HEK293 (cell line): Measurements from ENCODE around the gene ZFR2.

Experiments used
- CTCF ChIA-PET: fragments of 350-600 bp; formaldehyde crosslinking; extraction: SDS; loops from one replicate; lab custom pipeline; 2021; ENCODE audit warnings: antibody characterized with exemption; lab: Yijun Ruan, JAX
- POLR2A ChIA-PET: fragments of 300-600 bp; formaldehyde crosslinking; extraction: SDS; loops from one replicate; lab custom pipeline; 2020; ENCODE audit warnings: antibody characterized with exemption, inconsistent platforms; lab: Yijun Ruan, JAX
- H3K27ac ChIP-seq: fragments of 200-500 bp; sonication (Bioruptor generic); 2 replicates; pipeline ENCODE4 v1.5.1; 2014; ENCODE audit warnings: low read depth, low read length, control low read depth, inconsistent platforms; ENCODE audit errors: extremely low read depth
- H3K36me3 ChIP-seq, 2 experiments: fragments of 200-500 bp in 1 of 2; sonication (Bioruptor generic) in 1 of 2; 1 replicate in 1 of 2; 2 replicates in 1 of 2; pipeline ENCODE4 v1.5.1; 2014 to 2017; ENCODE audit warnings: inconsistent platforms in 2 of 2, low read length in 2 of 2; ENCODE audit not compliant: control insufficient read depth in 2 of 2, insufficient read depth in 1 of 2
- H3K4me1 ChIP-seq: fragments of 200-500 bp; sonication (Bioruptor generic); 2 replicates; pipeline ENCODE4 v1.5.1; 2014; ENCODE audit warnings: mild to moderate bottlenecking, low read length, inconsistent platforms; ENCODE audit not compliant: control insufficient read depth, insufficient read depth
- H3K4me3 ChIP-seq: 2 replicates; pipeline ENCODE4 v1.5.1; 2011; ENCODE audit warnings: low read depth, mild to moderate bottlenecking, control low read depth, low read length, moderate library complexity
- H3K9me3 ChIP-seq: fragments of 200-500 bp; sonication (Bioruptor generic); 2 replicates; pipeline ENCODE4 v1.5.1; 2014; ENCODE audit warnings: low read depth, low read length, inconsistent platforms; ENCODE audit not compliant: control insufficient read depth, insufficient read depth
- HOXA7 ChIP-seq: sonication (generic); formaldehyde crosslinking; IDR thresholded peaks from 2 replicates; pipeline ENCODE4 v1.8.1; 2022; ENCODE audit warnings: missing genetic modification reagents, borderline replicate concordance
- HOXD13 ChIP-seq: sonication (generic); formaldehyde crosslinking; IDR thresholded peaks from 2 replicates; pipeline ENCODE4 v1.8.0; 2022; ENCODE audit warnings: missing genetic modification reagents, borderline replicate concordance
- RBAK ChIP-seq: fragments of 450-650 bp; formaldehyde crosslinking; IDR thresholded peaks from 2 replicates; pipeline ENCODE4 v1.5.1; 2016; ENCODE audit warnings: missing biosample characterization, missing genetic modification characterization
- SCRT2 ChIP-seq: fragments of 450-650 bp; formaldehyde crosslinking; IDR thresholded peaks from 2 replicates; pipeline ENCODE4 v1.5.1; 2016; ENCODE audit warnings: missing biosample characterization, missing genetic modification characterization
- ZBTB1 ChIP-seq: fragments of 450-650 bp; formaldehyde crosslinking; IDR thresholded peaks from 2 replicates; pipeline ENCODE4 v1.5.1; 2016; ENCODE audit warnings: missing biosample characterization, missing genetic modification characterization
- ZBTB20 ChIP-seq: fragments of 450-650 bp; formaldehyde crosslinking; IDR thresholded peaks from 2 replicates; pipeline ENCODE4 v1.5.1; 2016; ENCODE audit warnings: missing biosample characterization, missing genetic modification characterization
- ZBTB48 ChIP-seq: fragments of 450-650 bp; formaldehyde crosslinking; IDR thresholded peaks from 2 replicates; pipeline ENCODE4 v1.5.1; 2016; ENCODE audit warnings: missing biosample characterization, missing genetic modification characterization
- ZBTB6 ChIP-seq: fragments of 450-650 bp; formaldehyde crosslinking; IDR thresholded peaks from 2 replicates; pipeline ENCODE4 v1.5.1; 2017; ENCODE audit warnings: missing biosample characterization, missing genetic modification characterization
- ZBTB7A ChIP-seq: fragments of 450-650 bp; formaldehyde crosslinking; IDR thresholded peaks from 2 replicates; pipeline ENCODE4 v1.5.1; 2016; ENCODE audit warnings: low read depth, missing biosample characterization, missing genetic modification characterization
- ZNF132 ChIP-seq: fragments of 450-650 bp; formaldehyde crosslinking; IDR thresholded peaks from 2 replicates; pipeline ENCODE4 v1.5.1; 2017; ENCODE audit warnings: missing biosample characterization, missing genetic modification characterization, borderline replicate concordance
- ZNF223 ChIP-seq: fragments of 450-650 bp; formaldehyde crosslinking; IDR thresholded peaks from 2 replicates; pipeline ENCODE4 v1.5.1; 2016; ENCODE audit warnings: missing biosample characterization, missing genetic modification characterization
- ZNF274 ChIP-seq, 2 experiments: fragments of 200-500 bp in 1 of 2; fragments of 450-650 bp in 1 of 2; sonication (Bioruptor generic) in 1 of 2; formaldehyde crosslinking in 1 of 2; IDR thresholded peaks; 2 replicates each; pipeline versions ENCODE4 v1.5.1 to v1.6.1; 2014 to 2016; ENCODE audit warnings: borderline replicate concordance in 1 of 2, inconsistent platforms in 1 of 2, low read length in 1 of 2, missing biosample characterization in 1 of 2, missing genetic modification characterization in 1 of 2
- ZNF341 ChIP-seq: fragments of 450-650 bp; formaldehyde crosslinking; IDR thresholded peaks from 2 replicates; pipeline ENCODE4; 2016; ENCODE audit warnings: low read depth, missing biosample characterization, missing genetic modification characterization
- ZNF423 ChIP-seq: fragments of 450-650 bp; formaldehyde crosslinking; IDR thresholded peaks from 2 replicates; pipeline ENCODE4 v1.5.1; 2016; ENCODE audit warnings: missing biosample characterization, missing genetic modification characterization
- ZNF521 ChIP-seq: fragments of 450-650 bp; formaldehyde crosslinking; IDR thresholded peaks from 2 replicates; pipeline ENCODE4 v1.5.1; 2017; ENCODE audit warnings: missing biosample characterization, mild to moderate bottlenecking, missing genetic modification characterization
- ZNF530 ChIP-seq: fragments of 450-650 bp; formaldehyde crosslinking; IDR thresholded peaks from 2 replicates; pipeline ENCODE4 v1.5.1; 2016; ENCODE audit warnings: low read depth, missing biosample characterization, missing genetic modification characterization
- ZNF561 ChIP-seq: fragments of 450-650 bp; IDR thresholded peaks from 2 replicates; pipeline ENCODE4 v1.5.1; 2018; ENCODE audit warnings: missing biosample characterization, missing genetic modification characterization, borderline replicate concordance
- ZNF596 ChIP-seq: fragments of 450-650 bp; IDR thresholded peaks from 2 replicates; pipeline ENCODE4 v1.5.0; 2018; ENCODE audit warnings: missing biosample characterization, mild to moderate bottlenecking, missing genetic modification characterization, moderate library complexity
- ZNF621 ChIP-seq: fragments of 450-650 bp; formaldehyde crosslinking; IDR thresholded peaks from 2 replicates; pipeline ENCODE4 v1.5.1; 2017; ENCODE audit warnings: missing biosample characterization, missing genetic modification characterization
- ZNF623 ChIP-seq: fragments of 450-650 bp; formaldehyde crosslinking; IDR thresholded peaks from 2 replicates; pipeline ENCODE4 v1.5.1; 2016; ENCODE audit warnings: missing biosample characterization, missing genetic modification characterization
- ZNF677 ChIP-seq: fragments of 450-650 bp; IDR thresholded peaks from 2 replicates; pipeline ENCODE4 v1.5.0; 2018; ENCODE audit warnings: missing biosample characterization, mild to moderate bottlenecking, missing genetic modification characterization, moderate library complexity
- TF ChIP-seq, protein P1 (sequence below): sonication (generic); formaldehyde crosslinking; IDR thresholded peaks from 2 replicates; pipeline ENCODE4 v1.8.1; 2022; ENCODE audit warnings: mild to moderate bottlenecking, moderate library complexity, missing genetic modification reagents
- TF ChIP-seq, protein P2 (sequence below): fragments of 450-650 bp; formaldehyde crosslinking; IDR thresholded peaks from 2 replicates; pipeline ENCODE4 v1.5.1; 2017; ENCODE audit warnings: missing biosample characterization, missing genetic modification characterization
- TF ChIP-seq, protein P3 (sequence below): fragments of 450-650 bp; formaldehyde crosslinking; IDR thresholded peaks from 2 replicates; pipeline ENCODE4; 2016; ENCODE audit warnings: missing biosample characterization, missing genetic modification characterization

Gene ZFR2

DNA sequence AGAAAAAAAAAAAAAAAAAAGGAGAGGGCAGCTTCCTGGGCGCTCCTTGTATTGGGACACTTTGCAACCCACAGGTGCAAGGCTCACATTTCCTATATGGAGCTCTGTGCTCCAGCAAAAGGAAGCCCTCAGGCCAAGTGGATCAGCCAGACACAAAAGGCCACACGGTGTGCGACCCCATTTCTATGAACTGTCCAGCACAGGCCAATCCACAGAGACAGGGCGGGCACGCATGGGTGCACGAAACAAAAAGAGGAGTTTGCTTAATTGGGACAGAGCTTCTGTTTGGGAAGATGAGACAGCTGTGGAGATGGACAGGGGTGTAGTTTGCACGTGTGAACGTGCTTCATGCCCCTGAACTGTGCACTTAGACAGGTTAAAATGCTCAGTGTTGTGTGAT, 51.1 kb downstream of the ZFR2 start:
- Histone ChIP-seq H3K4me1 (no peaks in the 10 kb centered on the region), H3K36me3 (no peaks in the 10 kb centered on the region), H3K9me3 (no peaks in the 10 kb centered on the region), H3K27ac (no peak overlapping the region), H3K4me3 (no peak overlapping the region)
- TF ChIP-seq ZNF596 (tag by site-specific recombination) (no peak), ZNF521 (tag by site-specific recombination) (no peak), ZNF341 (tag by site-specific recombination) (no peak), ZNF274 (IDR thresholded peaks at IDR 0.05; ENCODE audit: low read length) (no peak), ZNF274 (tag by site-specific recombination; IDR thresholded peaks at IDR 0.05; ENCODE audit: borderline replicate concordance) (no peak), ZNF223 (tag by site-specific recombination) (no peak), ZNF530 (tag by site-specific recombination) (no peak), ZBTB7A (tag by site-specific recombination) (no peak), RBAK (tag by site-specific recombination) (no peak), HOXD13 (CRISPR knock-in tag) (no peak), ZBTB20 (tag by site-specific recombination) (no peak), ZNF623 (tag by site-specific recombination) (no peak), HOXA7 (CRISPR knock-in tag) (no peak), ZNF561 (tag by site-specific recombination) (no peak), ZBTB6 (no peak)
- TF ChIP-seq, protein P1, sequence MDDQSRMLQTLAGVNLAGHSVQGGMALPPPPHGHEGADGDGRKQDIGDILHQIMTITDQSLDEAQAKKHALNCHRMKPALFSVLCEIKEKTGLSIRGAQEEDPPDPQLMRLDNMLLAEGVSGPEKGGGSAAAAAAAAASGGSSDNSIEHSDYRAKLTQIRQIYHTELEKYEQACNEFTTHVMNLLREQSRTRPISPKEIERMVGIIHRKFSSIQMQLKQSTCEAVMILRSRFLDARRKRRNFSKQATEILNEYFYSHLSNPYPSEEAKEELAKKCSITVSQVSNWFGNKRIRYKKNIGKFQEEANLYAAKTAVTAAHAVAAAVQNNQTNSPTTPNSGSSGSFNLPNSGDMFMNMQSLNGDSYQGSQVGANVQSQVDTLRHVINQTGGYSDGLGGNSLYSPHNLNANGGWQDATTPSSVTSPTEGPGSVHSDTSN (CRISPR knock-in tag): no peak
- TF ChIP-seq, protein P2, sequence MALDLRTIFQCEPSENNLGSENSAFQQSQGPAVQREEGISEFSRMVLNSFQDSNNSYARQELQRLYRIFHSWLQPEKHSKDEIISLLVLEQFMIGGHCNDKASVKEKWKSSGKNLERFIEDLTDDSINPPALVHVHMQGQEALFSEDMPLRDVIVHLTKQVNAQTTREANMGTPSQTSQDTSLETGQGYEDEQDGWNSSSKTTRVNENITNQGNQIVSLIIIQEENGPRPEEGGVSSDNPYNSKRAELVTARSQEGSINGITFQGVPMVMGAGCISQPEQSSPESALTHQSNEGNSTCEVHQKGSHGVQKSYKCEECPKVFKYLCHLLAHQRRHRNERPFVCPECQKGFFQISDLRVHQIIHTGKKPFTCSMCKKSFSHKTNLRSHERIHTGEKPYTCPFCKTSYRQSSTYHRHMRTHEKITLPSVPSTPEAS (tag by site-specific recombination): no peak
- POLR2A ChIA-PET: no interaction called here
- CTCF ChIA-PET: interaction anchor here (0.6 to 1.1 kb wide), 2 partner anchors 10 to 491 kb away, joined by 3 read pairs; no protein-coding TSS in a partner anchor

DNA sequence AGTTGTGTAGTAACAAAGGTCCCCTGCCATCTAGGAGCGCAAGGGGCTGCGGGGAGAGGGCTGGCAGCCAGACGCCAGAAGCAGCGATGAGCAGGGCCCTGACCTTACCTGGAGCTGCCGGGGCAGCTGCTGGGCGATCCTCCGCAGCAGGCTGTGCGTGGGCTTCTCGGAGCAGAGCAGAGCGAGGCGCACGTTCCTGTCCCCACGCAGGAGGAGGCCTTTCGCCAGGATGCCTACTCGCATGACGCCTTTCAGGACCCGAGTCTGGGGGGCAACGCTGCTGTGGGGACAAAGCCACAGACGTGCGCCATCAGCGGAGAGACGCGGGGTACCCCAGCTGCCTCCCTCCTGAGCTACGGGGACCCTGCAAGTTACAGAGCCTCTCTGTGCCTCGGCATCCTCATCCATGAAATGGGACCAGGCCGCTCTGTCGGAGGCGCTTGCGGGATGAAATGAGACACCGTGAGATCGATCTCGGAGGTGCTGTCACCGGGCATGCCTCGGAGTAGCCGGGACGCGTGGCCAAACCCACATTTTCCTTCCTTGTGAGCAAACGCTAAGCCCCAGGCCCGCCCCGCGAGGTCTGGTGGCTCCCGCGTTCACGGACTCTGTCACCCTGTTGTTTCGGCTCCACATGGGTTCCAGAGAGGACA, 52.1 kb downstream of the ZFR2 start:
- ChIA-PET POLR2A (interaction anchor here (0.6 kb wide), 1 partner anchor 108 kb away, joined by 4 read pairs; no protein-coding TSS in a partner anchor), CTCF (interaction anchor here (0.5 to 0.6 kb wide), 2 partner anchors 14 to 1387 kb away, joined by 3 read pairs; no protein-coding TSS in a partner anchor)
- no peaks in the 10 kb centered on the region for H3K4me1 ChIP-seq
- TF ChIP-seq ZNF677 (tag by site-specific recombination) (no peak), ZBTB1 (tag by site-specific recombination) (no peak), ZNF423 (no peak), ZBTB48 (tag by site-specific recombination) (no peak), ZNF132 (tag by site-specific recombination) (no peak), ZNF621 (tag by site-specific recombination) (no peak), SCRT2 (tag by site-specific recombination) (no peak)
- TF ChIP-seq, protein P3, sequence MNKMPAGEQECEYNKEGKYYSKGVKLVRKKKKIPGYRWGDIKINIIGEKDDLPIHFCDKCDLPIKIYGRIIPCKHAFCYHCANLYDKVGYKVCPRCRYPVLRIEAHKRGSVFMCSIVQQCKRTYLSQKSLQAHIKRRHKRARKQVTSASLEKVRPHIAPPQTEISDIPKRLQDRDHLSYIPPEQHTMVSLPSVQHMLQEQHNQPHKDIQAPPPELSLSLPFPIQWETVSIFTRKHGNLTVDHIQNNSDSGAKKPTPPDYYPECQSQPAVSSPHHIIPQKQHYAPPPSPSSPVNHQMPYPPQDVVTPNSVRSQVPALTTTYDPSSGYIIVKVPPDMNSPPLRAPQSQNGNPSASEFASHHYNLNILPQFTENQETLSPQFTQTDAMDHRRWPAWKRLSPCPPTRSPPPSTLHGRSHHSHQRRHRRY (tag by site-specific recombination): no peak
- TF ChIP-seq, all 188 proteins: peak for 0
- Histone ChIP-seq H3K4me3 (no peak overlapping the region), H3K27ac (no peak overlapping the region), H3K36me3 (no peaks in the 10 kb centered on the region), H3K9me3 (no peaks in the 10 kb centered on the region)
